Hypothalamus (tissue), 51 donors: ENCODE data around the gene E2F8.
"Not testable (repeated sequence)": the region's sequence is repeated elsewhere in the genome, so short reads cannot be mapped to it uniquely, and the experiment has no call there.

Experiments used
- DNase-seq, 51 donors: peaks; one replicate each; lab custom pipeline; 2025; lab: John Stamatoyannopoulos, UW

The E2F8 gene

GRCh38 chr11:19240420-19241259 is at the start of gene E2F8:
E2F8 (minus strand) TSS chr11:19240945; CDS start chr11:19240121, 824 bp downstream.
- peak in 50 of 51 donors; percentile 33 to 91 (median 82) for DNase-seq

- no peak for DNase-seq
Observed at GRCh38 chr11:19290356-19290755, 49.6 kb upstream of the E2F8 start.

- no peak for DNase-seq
Observed at GRCh38 chr11:19288256-19288655, 47.5 kb upstream of the E2F8 start.

- DNase-seq: no peak
Observed at GRCh38 chr11:19286411-19286810, 45.7 kb upstream of the E2F8 start.

- no peak for DNase-seq
Observed at GRCh38 chr11:19284881-19285280, 44.1 kb upstream of the E2F8 start.

- no peak for DNase-seq
Observed at GRCh38 chr11:19283991-19284390, 43.2 kb upstream of the E2F8 start.

GRCh38 chr11:19281555-19281954 is 40.8 kb upstream of the E2F8 start:
- DNase-seq: no peak

- peak in 3 of 51 donors; percentile 2 to 6 (median 6) for DNase-seq
Observed at GRCh38 chr11:19281041-19281440, 40.3 kb upstream of the E2F8 start.

- DNase-seq: no peak
Observed at GRCh38 chr11:19279451-19279850, 38.7 kb upstream of the E2F8 start.

- DNase-seq: no peak
Observed at GRCh38 chr11:19276859-19277808, 36.4 kb upstream of the E2F8 start.

- DNase-seq: no peak
Observed at GRCh38 chr11:19275496-19275895, 34.8 kb upstream of the E2F8 start.

GRCh38 chr11:19273219-19273618 is 32.5 kb upstream of the E2F8 start:
- DNase-seq: not testable (repeated sequence)

GRCh38 chr11:19268909-19269308 is 28.2 kb upstream of the E2F8 start:
- no peak for DNase-seq

- DNase-seq: no peak
Observed at GRCh38 chr11:19267567-19267966, 26.8 kb upstream of the E2F8 start.

- no peak for DNase-seq
Observed at GRCh38 chr11:19263333-19263732, 22.6 kb upstream of the E2F8 start.

- peak in 39 of 51 donors; percentile 2 to 77 (median 41) for DNase-seq
Observed at GRCh38 chr11:19259487-19260345, 19.0 kb upstream of the E2F8 start.

GRCh38 chr11:19258641-19259230 is 18.0 kb upstream of the E2F8 start:
- DNase-seq: no peak

GRCh38 chr11:19254441-19254840 is 13.7 kb upstream of the E2F8 start:
- DNase-seq: not testable (repeated sequence)

- no peak for DNase-seq
Observed at GRCh38 chr11:19253817-19254216, 13.1 kb upstream of the E2F8 start.

GRCh38 chr11:19253153-19253745 is 12.5 kb upstream of the E2F8 start:
- no peak for DNase-seq
